Smooth muscle cell (in vitro differentiated cells): ENCODE measurements around the gene DPP9. TPM values are rescaled to one million over a fixed set of nuclear protein-coding genes. Genes with fewer than 3 reads are reported as not detected.

Experiments
- DNase-seq: peaks from one replicate; lab custom pipeline; 2025; ENCODE audit not compliant: unreplicated experiment; lab: John Stamatoyannopoulos, UW
- H2AFZ ChIP-seq: fragments of 200-600 bp; sonication (generic); 2 replicates; pipeline ENCODE4 v1.6.0; 2016; ENCODE audit warnings: antibody characterized with exemption, low read depth, mild to moderate bottlenecking
- H3F3A ChIP-seq: fragments of 200-600 bp; sonication (generic); 2 replicates; pipeline ENCODE4 v1.6.0; 2017; ENCODE audit warnings: antibody characterized with exemption, low read depth
- H3K27ac ChIP-seq: fragments of 200-600 bp; sonication (generic); 2 replicates; pipeline ENCODE4 v1.5.1; 2016; ENCODE audit warnings: low read depth, mild to moderate bottlenecking
- H3K27me3 ChIP-seq: fragments of 200-600 bp; sonication (generic); 2 replicates; pipeline ENCODE4 v1.6.1; 2016; ENCODE audit warnings: low read depth, mild to moderate bottlenecking
- H3K36me3 ChIP-seq: fragments of 200-600 bp; sonication (generic); 2 replicates; pipeline ENCODE4 v1.5.1; 2016; ENCODE audit warnings: low read depth
- H3K4me1 ChIP-seq: fragments of 200-600 bp; sonication (generic); 2 replicates; pipeline ENCODE4 v1.5.1; 2016; ENCODE audit warnings: low read depth
- H3K4me2 ChIP-seq: fragments of 200-600 bp; sonication (generic); 2 replicates; pipeline ENCODE4 v1.6.0; 2016; ENCODE audit warnings: mild to moderate bottlenecking
- H3K4me3 ChIP-seq: fragments of 200-600 bp; sonication (generic); 2 replicates; pipeline ENCODE4 v1.5.1; 2016; ENCODE audit warnings: mild to moderate bottlenecking
- H3K79me2 ChIP-seq: fragments of 200-600 bp; sonication (generic); 2 replicates; pipeline ENCODE4 v1.6.0; 2016; ENCODE audit warnings: low read depth, mild to moderate bottlenecking
- H3K9ac ChIP-seq: fragments of 200-600 bp; sonication (generic); 2 replicates; pipeline ENCODE4 v1.6.0; 2016; ENCODE audit warnings: low read depth
- H3K9me3 ChIP-seq: fragments of 200-600 bp; sonication (generic); replicated peaks from 2 replicates; pipeline ENCODE4 v1.5.1; 2016; ENCODE audit warnings: low read depth
- H4K20me1 ChIP-seq: fragments of 200-600 bp; sonication (generic); 2 replicates; pipeline ENCODE4 v1.6.0; 2016; ENCODE audit warnings: low read depth
- CTCF ChIP-seq: fragments of 200-600 bp; sonication (generic); IDR thresholded peaks from 2 replicates; pipeline ENCODE4 v1.5.1; 2017; ENCODE audit warnings: borderline replicate concordance, mild to moderate bottlenecking, antibody characterized with exemption; ENCODE audit not compliant: insufficient read depth, poor library complexity, severe bottlenecking
- WGBS: methylation state at CpG from one replicate; pipeline ENCODE4 v1.1.7; 2016; ENCODE audit warnings: low lambda C conversion rate; 5-methylcytosine and 5-hydroxymethylcytosine counted together
- polyA plus RNA-seq: library from polyadenylated mRNA; unstranded; fragments of >200 nt; fragmentation: Nextera tagmentation; extraction: Ambion mirVana; gene quantifications from 2 replicates; pipeline ENCODE4 v1.2.1, GENCODE V29; 2016
- total RNA-seq: library from RNA; depleted of rRNA; stranded (reverse); fragments of >200 nt; gene quantifications from 2 replicates; pipeline ENCODE4 v1.2.3, GENCODE V29; 2014

Gene DPP9
- total and polyA plus RNA-seq, 2 experiments from 2014 or later: 26.3 to 44.3 TPM

- Histone ChIP-seq H3K9me3 (no peaks in the 10 kb centered on the region), H4K20me1 (no peaks in the 10 kb centered on the region), H3K4me3 (no peak overlapping the region), H3K4me2 (no peak overlapping the region), H2AFZ (no peak overlapping the region), H3K4me1 (no peaks in the 10 kb centered on the region), H3F3A (no peaks in the 10 kb centered on the region), H3K79me2 (no peaks in the 10 kb centered on the region), H3K36me3 (no peaks in the 10 kb centered on the region), H3K27me3 (no peaks in the 10 kb centered on the region), H3K9ac (no peak overlapping the region), H3K27ac (no peak overlapping the region)
- DNase-seq: no peak
- WGBS: 77% methylated on average over 17 of the region's 17 CpGs
- TF ChIP-seq CTCF: peak; percentile 34
These were observed 46.5 kb downstream of the DPP9 start for GRCh38 chr19:4676955-4677731.

- no peak overlapping the region for H3K9ac ChIP-seq
- H3K36me3 ChIP-seq: no peaks in the 10 kb centered on the region
- TF ChIP-seq CTCF: no peak
- no peak overlapping the region for H2AFZ ChIP-seq
- DNase-seq: no peak
- no peaks in the 10 kb centered on the region for H3K4me1 ChIP-seq
- WGBS: 94% methylated on average over 16 of the region's 16 CpGs
- H3K27ac ChIP-seq: no peak overlapping the region
- H3K4me2 ChIP-seq: no peak overlapping the region
- no peak overlapping the region for H3K4me3 ChIP-seq
- no peaks in the 10 kb centered on the region for H4K20me1 ChIP-seq
- no peaks in the 10 kb centered on the region for H3K27me3 ChIP-seq
- H3K9me3 ChIP-seq: no peaks in the 10 kb centered on the region
- H3F3A ChIP-seq: peaks cover 12% of the 10 kb centered on the region
- no peaks in the 10 kb centered on the region for H3K79me2 ChIP-seq
These were observed 48.3 kb downstream of the DPP9 start for GRCh38 chr19:4675346-4675745.

GRCh38 chr19:4673726-4674125 is 49.9 kb downstream of the DPP9 start:
- Histone ChIP-seq H3K79me2 (peaks cover 10% of the 10 kb centered on the region), H3K27ac (no peak overlapping the region), H2AFZ (no peak overlapping the region), H3K4me1 (peaks cover 7% of the 10 kb centered on the region), H4K20me1 (no peaks in the 10 kb centered on the region), H3K9ac (no peak overlapping the region), H3K27me3 (no peaks in the 10 kb centered on the region), H3K4me2 (no peak overlapping the region), H3K36me3 (no peaks in the 10 kb centered on the region), H3K4me3 (no peak overlapping the region), H3K9me3 (no peaks in the 10 kb centered on the region), H3F3A (peaks cover 12% of the 10 kb centered on the region)
- WGBS: 96% methylated on average over 4 of the region's 4 CpGs
- TF ChIP-seq CTCF: no peak
- no peak for DNase-seq

DNA sequence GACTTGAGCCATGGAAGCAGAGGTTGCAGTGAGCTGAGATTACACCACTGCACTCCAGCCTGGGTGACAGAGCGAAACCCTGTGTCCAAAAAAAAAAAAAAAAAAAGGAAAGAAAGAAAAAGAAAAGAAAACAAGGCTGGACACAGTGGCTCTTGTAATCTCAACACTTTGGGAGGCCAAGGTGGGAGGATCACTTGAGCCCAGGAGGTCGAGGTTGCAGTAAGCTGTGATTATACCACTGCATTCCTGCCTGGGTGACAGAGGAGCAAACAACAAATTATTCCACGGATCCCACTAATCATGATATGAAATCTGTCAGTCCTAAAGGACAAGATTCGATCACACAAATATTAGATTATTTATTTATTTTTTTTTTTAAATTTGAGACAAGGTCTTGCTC is 50.4 kb downstream of the DPP9 start:
- Histone ChIP-seq H3K79me2 (peaks cover 16% of the 10 kb centered on the region), H4K20me1 (no peaks in the 10 kb centered on the region), H2AFZ (no peak overlapping the region), H3K4me3 (no peak overlapping the region), H3K36me3 (peaks cover 4% of the 10 kb centered on the region), H3K4me2 (no peak overlapping the region), H3K9ac (no peak overlapping the region), H3K27ac (no peak overlapping the region), H3K27me3 (no peaks in the 10 kb centered on the region), H3K9me3 (no peaks in the 10 kb centered on the region), H3K4me1 (peaks cover 7% of the 10 kb centered on the region), H3F3A (peaks cover 12% of the 10 kb centered on the region)
- TF ChIP-seq CTCF: no peak
- 90% methylated on average over 4 of the region's 4 CpGs for WGBS
- DNase-seq: no peak
